ENCODE data around the gene PRSS50.

Gene PRSS50

DNA sequence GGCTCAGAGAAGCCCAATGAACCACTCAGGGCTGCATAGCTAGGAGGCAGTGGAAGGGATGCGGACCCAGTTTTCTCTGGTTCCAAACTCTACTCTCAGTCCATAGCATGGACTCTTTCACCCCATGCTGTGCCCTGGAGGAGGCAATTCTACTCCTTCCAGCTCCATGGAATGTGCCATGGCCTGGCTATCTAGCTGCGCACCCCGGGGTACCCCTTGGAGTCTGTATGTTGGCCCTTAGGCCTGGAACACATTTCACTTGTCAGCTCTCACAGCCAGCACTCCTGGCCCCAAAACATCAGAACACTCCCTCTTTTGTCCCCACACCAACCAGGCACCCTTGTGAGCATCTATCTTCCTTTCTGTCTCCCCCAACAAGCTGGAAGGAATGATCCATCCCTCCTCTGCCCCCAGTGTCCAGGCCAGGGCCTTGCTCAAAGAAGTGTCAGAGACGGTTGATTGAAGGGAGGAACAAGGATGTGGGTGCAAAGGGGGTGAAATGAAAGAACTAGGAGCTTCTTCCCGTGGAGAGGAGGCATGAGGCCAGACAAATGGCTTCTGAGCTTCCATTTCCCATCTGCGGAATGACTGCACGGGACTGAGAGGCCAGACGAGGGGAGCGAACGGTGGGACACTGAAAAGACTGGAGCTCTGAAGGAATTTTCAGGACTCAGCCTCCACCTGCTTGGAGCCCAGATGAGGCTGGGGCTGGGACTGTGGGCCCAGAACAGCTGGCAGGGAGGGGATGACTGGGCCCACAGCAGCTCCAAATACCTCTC is 2.8 kb downstream of the PRSS50 start:
- TF ChIP-seq, protein P1, sequence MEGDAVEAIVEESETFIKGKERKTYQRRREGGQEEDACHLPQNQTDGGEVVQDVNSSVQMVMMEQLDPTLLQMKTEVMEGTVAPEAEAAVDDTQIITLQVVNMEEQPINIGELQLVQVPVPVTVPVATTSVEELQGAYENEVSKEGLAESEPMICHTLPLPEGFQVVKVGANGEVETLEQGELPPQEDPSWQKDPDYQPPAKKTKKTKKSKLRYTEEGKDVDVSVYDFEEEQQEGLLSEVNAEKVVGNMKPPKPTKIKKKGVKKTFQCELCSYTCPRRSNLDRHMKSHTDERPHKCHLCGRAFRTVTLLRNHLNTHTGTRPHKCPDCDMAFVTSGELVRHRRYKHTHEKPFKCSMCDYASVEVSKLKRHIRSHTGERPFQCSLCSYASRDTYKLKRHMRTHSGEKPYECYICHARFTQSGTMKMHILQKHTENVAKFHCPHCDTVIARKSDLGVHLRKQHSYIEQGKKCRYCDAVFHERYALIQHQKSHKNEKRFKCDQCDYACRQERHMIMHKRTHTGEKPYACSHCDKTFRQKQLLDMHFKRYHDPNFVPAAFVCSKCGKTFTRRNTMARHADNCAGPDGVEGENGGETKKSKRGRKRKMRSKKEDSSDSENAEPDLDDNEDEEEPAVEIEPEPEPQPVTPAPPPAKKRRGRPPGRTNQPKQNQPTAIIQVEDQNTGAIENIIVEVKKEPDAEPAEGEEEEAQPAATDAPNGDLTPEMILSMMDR (conservative IDR thresholded peaks at IDR 0.05), result no peak
- no peak overlapping the region for H3K27ac ChIP-seq

DNA sequence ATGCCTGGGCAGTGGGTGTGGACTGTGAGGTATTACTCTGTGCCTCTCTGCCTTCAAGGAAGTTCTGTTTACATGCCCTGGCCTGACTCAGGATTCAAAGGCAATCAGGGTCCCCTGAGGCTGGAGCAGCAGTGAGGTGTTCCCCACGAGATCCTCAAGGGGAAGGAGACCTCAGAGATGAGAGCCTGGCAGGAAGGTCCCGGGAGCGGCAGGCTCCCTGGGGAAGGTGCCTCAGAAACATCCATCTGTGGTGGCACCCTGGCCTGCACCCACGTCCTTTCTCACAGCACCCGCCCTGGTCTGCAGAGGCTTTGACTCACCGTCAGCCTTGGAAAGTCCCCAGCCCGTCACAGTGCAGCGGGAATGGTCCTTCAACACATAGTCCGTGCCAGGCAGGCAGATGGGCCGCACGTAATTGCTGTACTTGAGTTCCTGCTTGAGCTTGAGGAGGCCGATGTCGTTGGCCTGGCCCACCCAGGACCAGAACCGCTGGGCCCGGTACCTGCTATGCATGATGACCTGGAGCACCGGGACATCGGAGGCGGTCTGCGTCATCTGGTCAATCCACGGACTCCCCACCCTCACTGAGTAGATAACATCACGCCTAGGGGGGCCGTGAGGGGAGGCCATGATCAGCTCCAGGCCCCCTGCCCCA is 3.6 kb downstream of the PRSS50 start:
- H3K27ac ChIP-seq, result no peak overlapping the region
- TF ChIP-seq, protein P1 (conservative IDR thresholded peaks at IDR 0.05), result no peak

DNA sequence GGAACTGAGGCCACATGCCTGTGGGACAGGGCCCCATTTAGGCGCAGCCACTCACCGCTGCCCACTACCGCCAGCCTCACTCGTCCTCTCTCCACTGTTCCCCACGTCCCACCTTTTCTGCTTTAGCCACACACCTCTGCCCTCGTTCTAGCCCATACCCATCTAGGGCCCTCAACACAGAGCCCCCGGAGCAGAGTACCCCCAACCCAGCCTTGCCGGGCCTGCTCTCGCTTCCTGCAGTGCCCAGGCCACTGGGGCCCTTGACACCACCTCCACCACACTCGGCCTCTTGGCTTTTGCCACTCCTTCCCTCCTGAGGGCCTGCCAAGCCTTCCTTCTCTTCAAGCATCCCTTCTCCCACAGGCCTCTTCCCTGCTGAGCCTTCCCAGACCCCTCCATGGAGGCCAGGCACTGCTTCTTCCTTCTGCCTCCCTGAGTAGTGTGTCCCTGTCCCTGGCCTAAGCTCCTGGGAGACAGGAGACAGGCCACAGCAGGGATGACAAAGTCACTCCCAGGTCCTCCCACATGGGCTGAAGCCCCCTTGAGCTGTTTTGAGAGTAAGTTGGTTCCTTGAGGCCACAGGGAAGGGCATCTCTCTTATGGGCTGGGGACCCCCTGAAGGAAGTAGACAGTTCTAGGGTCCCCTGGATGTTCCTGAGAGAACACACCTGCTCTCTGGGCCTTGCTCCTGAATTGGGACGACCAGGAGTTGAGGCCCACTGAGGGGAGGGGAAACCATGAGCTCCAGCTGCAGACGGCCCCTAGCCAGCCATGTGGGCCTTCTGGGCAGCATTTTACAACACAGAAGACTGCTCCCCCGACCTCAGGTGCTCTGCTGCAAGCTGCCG is 4.4 kb downstream of the PRSS50 start:
- H3K27ac ChIP-seq, result no peak overlapping the region

DNA sequence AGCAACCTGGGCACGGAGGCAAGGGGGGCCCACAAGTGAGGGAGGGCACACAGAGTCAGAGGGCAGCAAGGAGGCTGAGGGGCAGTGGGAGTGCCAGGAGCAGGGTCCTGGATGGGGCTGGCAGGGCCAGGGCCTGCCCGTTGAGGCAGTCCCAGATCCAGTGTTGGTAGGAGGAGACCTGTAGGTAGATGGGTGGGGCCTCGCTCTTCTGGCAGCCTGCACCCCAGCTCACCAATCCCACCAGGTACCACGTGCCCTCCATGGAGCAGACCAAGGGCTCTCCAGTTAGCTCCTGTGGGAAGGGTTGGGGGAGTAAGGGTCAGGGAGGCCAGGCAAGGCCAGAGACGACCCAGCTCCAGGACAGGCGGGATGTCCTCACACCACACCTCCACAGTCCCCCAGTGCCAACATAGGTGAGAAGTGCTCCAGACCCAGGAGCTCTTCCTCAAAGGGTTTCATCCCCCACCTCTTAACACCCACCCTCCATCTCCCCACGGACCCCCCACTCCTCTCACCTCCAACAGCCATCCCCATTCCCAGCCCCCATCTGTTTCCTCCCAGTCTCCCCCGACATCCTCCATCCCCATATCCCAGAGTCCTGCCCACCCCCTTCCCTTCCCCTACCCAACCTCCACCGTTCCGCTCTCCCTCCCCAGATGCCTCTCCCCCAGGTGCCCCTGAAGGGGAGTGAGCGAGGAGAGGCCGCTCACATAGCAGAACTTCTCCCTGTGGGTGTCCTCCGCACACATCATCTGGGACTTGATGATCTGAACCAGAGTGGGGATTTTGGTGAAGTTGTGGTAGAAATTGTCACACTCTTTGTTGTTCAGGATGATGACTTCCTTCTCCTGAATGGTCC is 5.2 kb downstream of the PRSS50 start:
- TF ChIP-seq, protein P1 (conservative IDR thresholded peaks at IDR 0.05), result no peak
- H3K27ac ChIP-seq, result no peak overlapping the region

More for the DNA sequence above, 4.4 kb downstream of the PRSS50 start:
- TF ChIP-seq, protein P1 (conservative IDR thresholded peaks at IDR 0.05), result no peak

DNA sequence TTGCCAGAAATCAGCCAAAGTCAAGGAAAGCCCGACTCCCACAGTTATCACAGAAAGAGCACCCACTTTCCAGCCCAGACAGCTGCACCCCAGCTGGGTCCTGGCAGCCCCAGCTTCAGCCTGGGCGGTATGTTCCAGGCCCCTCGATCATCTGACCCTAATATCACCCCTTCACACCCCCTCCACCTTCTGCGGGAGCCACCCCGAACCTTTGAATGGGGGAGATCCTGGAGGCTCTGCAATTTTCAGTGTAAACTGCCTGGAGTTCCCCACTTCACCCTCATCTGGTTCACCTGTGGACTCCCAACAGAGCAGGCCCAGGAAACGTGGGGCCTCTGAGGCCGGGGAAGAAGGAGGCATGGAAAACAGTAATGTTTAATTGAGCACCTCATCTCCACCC is 5.9 kb downstream of the PRSS50 start:
- TF ChIP-seq, protein P1 (conservative IDR thresholded peaks at IDR 0.05), result no peak
- no peak overlapping the region for H3K27ac ChIP-seq

DNA sequence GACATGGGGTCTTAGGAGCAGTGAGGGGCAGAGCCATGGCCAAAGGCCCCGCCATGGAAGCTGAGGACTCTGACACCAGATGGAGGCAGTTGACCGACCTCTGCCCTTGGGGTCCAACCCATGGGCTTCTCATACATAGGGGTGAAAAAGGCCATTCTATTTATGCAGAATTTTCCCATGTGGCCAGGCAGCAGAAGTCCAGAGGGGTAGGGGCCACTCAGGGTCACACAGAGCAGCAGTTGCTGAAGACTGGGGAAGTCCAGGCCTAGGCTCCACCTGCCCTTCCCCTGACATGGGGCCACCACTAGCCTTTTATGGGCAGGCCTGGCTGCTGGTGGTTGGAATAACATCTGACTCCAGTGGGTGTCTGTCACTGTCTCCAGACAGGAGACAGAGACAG is 6.4 kb downstream of the PRSS50 start:
- no peak overlapping the region for H3K27ac ChIP-seq
- TF ChIP-seq, protein P1 (conservative IDR thresholded peaks at IDR 0.05), result no peak

Data from VCaP (cell line).